Mucosa of rectum (tissue), 2 donors: ENCODE data around the gene HMG20B.
"Not testable (repeated sequence)": the region's sequence is repeated elsewhere in the genome, so short reads cannot be mapped to it uniquely, and the experiment has no call there.

Experiments
- H3K27ac ChIP-seq, 2 donors: one replicate each; pipeline ENCODE4 v1.7.0; 2013; ENCODE audit warnings: inconsistent platforms in 2 of 2, low read depth in 2 of 2, low read length in 2 of 2
- H3K27me3 ChIP-seq, 2 donors: one replicate each; pipeline ENCODE4 v1.7.0; 2013; ENCODE audit warnings: low read length in 2 of 2; ENCODE audit not compliant: control insufficient read depth in 2 of 2, insufficient read depth in 2 of 2
- H3K36me3 ChIP-seq, 2 donors: one replicate each; pipeline ENCODE4 v1.7.0; 2013; ENCODE audit warnings: low read length in 2 of 2; ENCODE audit not compliant: control insufficient read depth in 2 of 2, insufficient read depth in 2 of 2
- H3K4me1 ChIP-seq, 2 donors: one replicate each; pipeline ENCODE4 v1.7.0; 2013; ENCODE audit warnings: low read length in 2 of 2, mild to moderate bottlenecking in 1 of 2; ENCODE audit not compliant: control insufficient read depth in 2 of 2, insufficient read depth in 2 of 2
- H3K4me3 ChIP-seq, 2 donors: one replicate each; pipeline ENCODE4 v1.7.0; 2013; ENCODE audit warnings: low read length in 2 of 2
- H3K9ac ChIP-seq, 2 donors: one replicate each; pipeline ENCODE4 v1.7.0; 2013; ENCODE audit warnings: low read length in 2 of 2, low read depth in 1 of 2, mild to moderate bottlenecking in 1 of 2
- H3K9me3 ChIP-seq, 2 donors: one replicate each; pipeline ENCODE4 v1.7.0; 2013; ENCODE audit warnings: low read length in 2 of 2; ENCODE audit not compliant: control insufficient read depth in 2 of 2
- donor health status: healthy.
- donor health status: Normal muscosa, but diverticular disease.

HMG20B gene

GRCh38 chr19:3584036-3584802 lies 11.5 kb downstream of the HMG20B start:
- not testable (repeated sequence) for H3K27me3 ChIP-seq, H3K9ac ChIP-seq

GRCh38 chr19:3585301-3586126 lies 12.8 kb downstream of the HMG20B start, which contains the start of gene GIPC3:
GIPC3 (plus strand) TSS chr19:3585478; CDS start chr19:3585598, 120 bp downstream.
- Histone ChIP-seq H3K4me3 (peak within 1 kb of the TSS; percentile 20 to 41), H3K9ac (no peak within 1 kb of the TSS), H3K9me3 (no peaks in the 10 kb centered on the region), H3K27me3 (peaks cover 3 to 5% of the 10 kb centered on the region in 2 donors), H3K36me3 (no peaks in the 10 kb centered on the region), H3K4me1 (peaks cover 0 to 4% of the 10 kb centered on the region in 2 donors), H3K27ac (no peak within 1 kb of the TSS)

More at GRCh38 chr19:3584036-3584802, 11.5 kb downstream of the HMG20B start:
- H3K4me3 ChIP-seq, H3K9me3 ChIP-seq, H3K36me3 ChIP-seq, H3K27ac ChIP-seq, H3K4me1 ChIP-seq: not testable (repeated sequence)

GRCh38 chr19:3586127-3586626 lies 13.4 kb downstream of the HMG20B start:
- Histone ChIP-seq H3K36me3 (no peaks in the 10 kb centered on the region), H3K4me3 (peak overlapping the region; percentile 20 to 41), H3K9ac (no peak overlapping the region), H3K27ac (no peak overlapping the region), H3K9me3 (no peaks in the 10 kb centered on the region), H3K27me3 (peaks cover 3 to 5% of the 10 kb centered on the region in 2 donors), H3K4me1 (peaks cover 0 to 4% of the 10 kb centered on the region in 2 donors)

- Histone ChIP-seq H3K9ac (no peak overlapping the region), H3K27ac (no peak overlapping the region), H3K9me3 (no peaks in the 10 kb centered on the region), H3K27me3 (peaks cover 3 to 5% of the 10 kb centered on the region in 2 donors), H3K36me3 (no peaks in the 10 kb centered on the region), H3K4me1 (peaks cover 0 to 4% of the 10 kb centered on the region in 2 donors), H3K4me3 (no peak overlapping the region)
These were observed 14.1 kb downstream of the HMG20B start for GRCh38 chr19:3586707-3587346.

GRCh38 chr19:3589439-3589838 lies 16.7 kb downstream of the HMG20B start:
- Histone ChIP-seq H3K4me1 (peaks cover 0 to 4% of the 10 kb centered on the region in 2 donors), H3K36me3 (no peaks in the 10 kb centered on the region), H3K27ac (no peak overlapping the region), H3K9me3 (no peaks in the 10 kb centered on the region), H3K4me3 (no peak overlapping the region), H3K9ac (no peak overlapping the region), H3K27me3 (peaks cover 3 to 5% of the 10 kb centered on the region in 2 donors)

- H3K27ac ChIP-seq: no peak overlapping the region
- no peaks in the 10 kb centered on the region for H3K9me3 ChIP-seq
- peaks cover 3 to 5% of the 10 kb centered on the region in 2 donors for H3K27me3 ChIP-seq
- H3K4me3 ChIP-seq: no peak overlapping the region
- peaks cover 0 to 4% of the 10 kb centered on the region in 2 donors for H3K4me1 ChIP-seq
- no peaks in the 10 kb centered on the region for H3K36me3 ChIP-seq
- no peak overlapping the region for H3K9ac ChIP-seq
These were observed 17.2 kb downstream of the HMG20B start for GRCh38 chr19:3589949-3590348.

GRCh38 chr19:3590991-3591659 lies 18.4 kb downstream of the HMG20B start:
- H3K9ac ChIP-seq: no peak overlapping the region
- H3K9me3 ChIP-seq: no peaks in the 10 kb centered on the region
- H3K27ac ChIP-seq: no peak overlapping the region
- H3K4me1 ChIP-seq: no peaks in the 10 kb centered on the region
- no peak overlapping the region for H3K4me3 ChIP-seq
- H3K36me3 ChIP-seq: no peaks in the 10 kb centered on the region
- no peaks in the 10 kb centered on the region for H3K27me3 ChIP-seq

- Histone ChIP-seq H3K9me3 (no peaks in the 10 kb centered on the region), H3K4me1 (no peaks in the 10 kb centered on the region), H3K9ac (no peak overlapping the region), H3K27ac (no peak overlapping the region), H3K27me3 (no peaks in the 10 kb centered on the region), H3K4me3 (no peak overlapping the region), H3K36me3 (no peaks in the 10 kb centered on the region)
These were observed 19.3 kb downstream of the HMG20B start for GRCh38 chr19:3591876-3592613.

- Histone ChIP-seq H3K36me3 (no peaks in the 10 kb centered on the region), H3K9ac (no peak overlapping the region), H3K9me3 (no peaks in the 10 kb centered on the region), H3K4me1 (no peaks in the 10 kb centered on the region), H3K4me3 (no peak overlapping the region), H3K27me3 (peaks cover 0 to 2% of the 10 kb centered on the region in 2 donors), H3K27ac (no peak overlapping the region)
These were observed 20.4 kb downstream of the HMG20B start for GRCh38 chr19:3593156-3593555.
